GM12878 (cell line): ENCODE results near the gene TXNDC8.

Experiments used
- EP300 ChIP-seq, 2 experiments: fragments of 150-350 bp in 1 of 2; IDR thresholded peaks; 2 replicates each; pipeline ENCODE4 v1.6.1; 2011 to 2012; ENCODE audit warnings: low read depth in 2 of 2, low read length in 2 of 2, borderline replicate concordance in 1 of 2, improper control_type of control experiment in 1 of 2, inconsistent platforms in 1 of 2; ENCODE audit not compliant: control insufficient read depth in 1 of 2
- EZH2 ChIP-seq: IDR thresholded peaks from 2 replicates; pipeline ENCODE4 v1.6.1; 2012; ENCODE audit warnings: low read depth, mild to moderate bottlenecking, control low read depth, inconsistent platforms, low read length, borderline replicate concordance; ENCODE audit not compliant: control insufficient read depth
- MYC ChIP-seq: IDR thresholded peaks from 2 replicates; pipeline ENCODE4 v1.6.1; 2011; ENCODE audit warnings: mild to moderate bottlenecking, low read length, moderate library complexity, inconsistent platforms; ENCODE audit not compliant: insufficient read depth, insufficient replicate concordance, insufficient read length, severe bottlenecking
- PAX5 ChIP-seq: IDR thresholded peaks from 2 replicates; pipeline ENCODE4 v1.6.1; 2011; ENCODE audit warnings: low read depth, low read length, borderline replicate concordance
- PML ChIP-seq: IDR thresholded peaks from 2 replicates; pipeline ENCODE4 v1.6.1; 2012; ENCODE audit warnings: low read length, inconsistent platforms
- RAD21 ChIP-seq: IDR thresholded peaks from 2 replicates; pipeline ENCODE4 v1.6.1; 2011; ENCODE audit warnings: mild to moderate bottlenecking, low read depth, low read length, moderate library complexity; ENCODE audit not compliant: insufficient read depth
- SP1 ChIP-seq: IDR thresholded peaks from one replicate; pipeline ENCODE4 v1.6.1; 2011; ENCODE audit warnings: low read depth, low read length
- SUPT20H ChIP-seq: IDR thresholded peaks from 2 replicates; pipeline ENCODE4 v1.6.1; 2011; ENCODE audit warnings: low read depth, mild to moderate bottlenecking, low read length, moderate library complexity, borderline replicate concordance; ENCODE audit not compliant: control insufficient read depth
- YY1 ChIP-seq: IDR thresholded peaks from 2 replicates; pipeline ENCODE4 v1.6.1; 2011; ENCODE audit warnings: low read depth, mild to moderate bottlenecking, low read length
- TF ChIP-seq, protein P1 (sequence below), 3 experiments: IDR thresholded peaks in 2 of 3; conservative IDR thresholded peaks in 1 of 3; 2 replicates each; pipeline ENCODE4 v1.5.1; 2011; ENCODE audit warnings: low read depth in 3 of 3, low read length in 3 of 3, mild to moderate bottlenecking in 3 of 3, control low read depth in 2 of 3, moderate library complexity in 2 of 3, inconsistent platforms in 1 of 3, mixed read lengths in 1 of 3; ENCODE audit not compliant: control insufficient read depth in 2 of 3, insufficient read depth in 1 of 3; ENCODE audit errors: extremely low read depth in 1 of 3
- TF ChIP-seq, protein P2 (sequence below): IDR thresholded peaks from 2 replicates; pipeline ENCODE4 v1.6.1; 2011; ENCODE audit warnings: borderline replicate concordance, low read depth, mild to moderate bottlenecking, moderate library complexity, mixed read lengths, low read length; ENCODE audit not compliant: insufficient read depth; ENCODE audit errors: extremely low read length
- TF ChIP-seq, protein P3 (sequence below): fragments of 450-650 bp; formaldehyde crosslinking; IDR thresholded peaks from 2 replicates; pipeline ENCODE4 v1.4.0; 2022; ENCODE audit warnings: mild to moderate bottlenecking, moderate library complexity
- TF ChIP-seq, protein P4 (sequence below): fragments of 450-650 bp; IDR thresholded peaks from 2 replicates; pipeline ENCODE4 v1.6.1; 2017; ENCODE audit warnings: low read depth, mild to moderate bottlenecking, moderate library complexity
- TF ChIP-seq, protein P5 (sequence below): IDR thresholded peaks from 2 replicates; pipeline ENCODE4 v1.6.1; 2012; ENCODE audit warnings: low read depth, low read length, improper control_type of control experiment

DNA sequence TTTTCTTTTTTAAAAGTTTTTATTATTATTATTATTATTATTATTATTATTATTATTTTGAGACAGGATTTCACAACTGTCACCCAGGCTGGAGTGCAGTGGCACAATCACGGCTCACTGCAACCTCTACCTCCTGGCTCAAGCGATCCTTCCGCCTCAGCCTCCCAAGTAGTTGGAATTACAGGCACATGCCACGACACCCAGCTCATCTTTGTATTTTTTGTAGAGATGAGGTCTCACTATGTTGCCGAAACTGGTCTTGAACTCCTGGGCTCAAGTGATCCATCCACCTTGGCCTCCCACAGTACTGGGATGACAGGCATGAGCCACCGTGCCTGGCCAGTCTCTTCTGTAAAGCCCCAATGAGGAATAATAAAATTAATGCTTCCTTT lies 50.4 kb downstream of the TXNDC8 start:
- TF ChIP-seq SP1 = no peak
- no peak for TF ChIP-seq EZH2
- TF ChIP-seq EP300 (IDR thresholded peaks at IDR 0.05; ENCODE audit: borderline replicate concordance in 1 of 2, control insufficient read depth in 1 of 2, low read depth in 2 of 2, low read length in 2 of 2) = no peak
- TF ChIP-seq, protein P1, sequence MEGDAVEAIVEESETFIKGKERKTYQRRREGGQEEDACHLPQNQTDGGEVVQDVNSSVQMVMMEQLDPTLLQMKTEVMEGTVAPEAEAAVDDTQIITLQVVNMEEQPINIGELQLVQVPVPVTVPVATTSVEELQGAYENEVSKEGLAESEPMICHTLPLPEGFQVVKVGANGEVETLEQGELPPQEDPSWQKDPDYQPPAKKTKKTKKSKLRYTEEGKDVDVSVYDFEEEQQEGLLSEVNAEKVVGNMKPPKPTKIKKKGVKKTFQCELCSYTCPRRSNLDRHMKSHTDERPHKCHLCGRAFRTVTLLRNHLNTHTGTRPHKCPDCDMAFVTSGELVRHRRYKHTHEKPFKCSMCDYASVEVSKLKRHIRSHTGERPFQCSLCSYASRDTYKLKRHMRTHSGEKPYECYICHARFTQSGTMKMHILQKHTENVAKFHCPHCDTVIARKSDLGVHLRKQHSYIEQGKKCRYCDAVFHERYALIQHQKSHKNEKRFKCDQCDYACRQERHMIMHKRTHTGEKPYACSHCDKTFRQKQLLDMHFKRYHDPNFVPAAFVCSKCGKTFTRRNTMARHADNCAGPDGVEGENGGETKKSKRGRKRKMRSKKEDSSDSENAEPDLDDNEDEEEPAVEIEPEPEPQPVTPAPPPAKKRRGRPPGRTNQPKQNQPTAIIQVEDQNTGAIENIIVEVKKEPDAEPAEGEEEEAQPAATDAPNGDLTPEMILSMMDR (IDR thresholded peaks at IDR 0.05 in 2 of 3, conservative IDR thresholded peaks at IDR 0.05 in 1 of 3; ENCODE audit: control insufficient read depth in 2 of 3, extremely low read depth in 1 of 3, insufficient read depth in 1 of 3, low read depth in 3 of 3, low read length in 3 of 3) = no peak
- TF ChIP-seq, protein P2, sequence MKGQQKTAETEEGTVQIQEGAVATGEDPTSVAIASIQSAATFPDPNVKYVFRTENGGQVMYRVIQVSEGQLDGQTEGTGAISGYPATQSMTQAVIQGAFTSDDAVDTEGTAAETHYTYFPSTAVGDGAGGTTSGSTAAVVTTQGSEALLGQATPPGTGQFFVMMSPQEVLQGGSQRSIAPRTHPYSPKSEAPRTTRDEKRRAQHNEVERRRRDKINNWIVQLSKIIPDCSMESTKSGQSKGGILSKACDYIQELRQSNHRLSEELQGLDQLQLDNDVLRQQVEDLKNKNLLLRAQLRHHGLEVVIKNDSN = no peak
- TF ChIP-seq, protein P3, sequence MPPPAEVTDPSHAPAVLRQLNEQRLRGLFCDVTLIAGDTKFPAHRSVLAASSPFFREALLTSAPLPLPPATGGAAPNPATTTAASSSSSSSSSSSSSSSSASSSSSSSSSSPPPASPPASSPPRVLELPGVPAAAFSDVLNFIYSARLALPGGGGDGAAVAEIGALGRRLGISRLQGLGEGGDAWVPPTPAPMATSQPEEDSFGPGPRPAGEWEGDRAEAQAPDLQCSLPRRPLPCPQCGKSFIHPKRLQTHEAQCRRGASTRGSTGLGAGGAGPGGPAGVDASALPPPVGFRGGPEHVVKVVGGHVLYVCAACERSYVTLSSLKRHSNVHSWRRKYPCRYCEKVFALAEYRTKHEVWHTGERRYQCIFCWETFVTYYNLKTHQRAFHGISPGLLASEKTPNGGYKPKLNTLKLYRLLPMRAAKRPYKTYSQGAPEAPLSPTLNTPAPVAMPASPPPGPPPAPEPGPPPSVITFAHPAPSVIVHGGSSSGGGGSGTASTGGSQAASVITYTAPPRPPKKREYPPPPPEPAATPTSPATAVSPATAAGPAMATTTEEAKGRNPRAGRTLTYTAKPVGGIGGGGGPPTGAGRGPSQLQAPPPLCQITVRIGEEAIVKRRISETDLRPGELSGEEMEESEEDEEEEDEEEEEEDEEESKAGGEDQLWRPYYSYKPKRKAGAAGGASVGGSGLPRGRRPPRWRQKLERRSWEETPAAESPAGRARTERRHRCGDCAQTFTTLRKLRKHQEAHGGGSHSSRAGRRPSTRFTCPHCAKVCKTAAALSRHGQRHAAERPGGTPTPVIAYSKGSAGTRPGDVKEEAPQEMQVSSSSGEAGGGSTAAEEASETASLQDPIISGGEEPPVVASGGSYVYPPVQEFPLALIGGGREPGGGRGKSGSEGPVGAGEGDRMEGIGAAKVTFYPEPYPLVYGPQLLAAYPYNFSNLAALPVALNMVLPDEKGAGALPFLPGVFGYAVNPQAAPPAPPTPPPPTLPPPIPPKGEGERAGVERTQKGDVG = no peak
- TF ChIP-seq PAX5 = no peak
- TF ChIP-seq YY1 = no peak
- TF ChIP-seq MYC = no peak
- no peak for TF ChIP-seq RAD21
- TF ChIP-seq PML = no peak
- TF ChIP-seq, protein P4, sequence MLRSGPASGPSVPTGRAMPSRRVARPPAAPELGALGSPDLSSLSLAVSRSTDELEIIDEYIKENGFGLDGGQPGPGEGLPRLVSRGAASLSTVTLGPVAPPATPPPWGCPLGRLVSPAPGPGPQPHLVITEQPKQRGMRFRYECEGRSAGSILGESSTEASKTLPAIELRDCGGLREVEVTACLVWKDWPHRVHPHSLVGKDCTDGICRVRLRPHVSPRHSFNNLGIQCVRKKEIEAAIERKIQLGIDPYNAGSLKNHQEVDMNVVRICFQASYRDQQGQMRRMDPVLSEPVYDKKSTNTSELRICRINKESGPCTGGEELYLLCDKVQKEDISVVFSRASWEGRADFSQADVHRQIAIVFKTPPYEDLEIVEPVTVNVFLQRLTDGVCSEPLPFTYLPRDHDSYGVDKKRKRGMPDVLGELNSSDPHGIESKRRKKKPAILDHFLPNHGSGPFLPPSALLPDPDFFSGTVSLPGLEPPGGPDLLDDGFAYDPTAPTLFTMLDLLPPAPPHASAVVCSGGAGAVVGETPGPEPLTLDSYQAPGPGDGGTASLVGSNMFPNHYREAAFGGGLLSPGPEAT = no peak
- TF ChIP-seq, protein P5, sequence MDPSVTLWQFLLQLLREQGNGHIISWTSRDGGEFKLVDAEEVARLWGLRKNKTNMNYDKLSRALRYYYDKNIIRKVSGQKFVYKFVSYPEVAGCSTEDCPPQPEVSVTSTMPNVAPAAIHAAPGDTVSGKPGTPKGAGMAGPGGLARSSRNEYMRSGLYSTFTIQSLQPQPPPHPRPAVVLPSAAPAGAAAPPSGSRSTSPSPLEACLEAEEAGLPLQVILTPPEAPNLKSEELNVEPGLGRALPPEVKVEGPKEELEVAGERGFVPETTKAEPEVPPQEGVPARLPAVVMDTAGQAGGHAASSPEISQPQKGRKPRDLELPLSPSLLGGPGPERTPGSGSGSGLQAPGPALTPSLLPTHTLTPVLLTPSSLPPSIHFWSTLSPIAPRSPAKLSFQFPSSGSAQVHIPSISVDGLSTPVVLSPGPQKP = no peak
- TF ChIP-seq SUPT20H = no peak
